HL-60 (cell line): ENCODE measurements around the gene IL11.

ENCODE experiments used
- DNase-seq, 2 experiments: peaks; one replicate each; pipeline ENCODE4 v3.0.0-alpha.2; 2010 to 2020; ENCODE audit warnings: low read depth in 1 of 2, low spot score in 1 of 2
- H3K27ac ChIP-seq: fragments of 250-450 bp; sonication (Bioruptor Pico); replicated peaks from 2 replicates; pipeline ENCODE4 v1.5.1; 2020; ENCODE audit warnings: mild to moderate bottlenecking, moderate library complexity
- H3K27me3 ChIP-seq: fragments of 250-450 bp; sonication (Bioruptor Pico); 2 replicates; pipeline ENCODE4 v1.5.1; 2021; ENCODE audit warnings: mild to moderate bottlenecking, moderate library complexity; ENCODE audit not compliant: insufficient read depth, poor library complexity, severe bottlenecking
- H3K4me3 ChIP-seq: replicated peaks from 2 replicates; pipeline ENCODE4 v1.5.1; 2011; ENCODE audit warnings: mild to moderate bottlenecking, control low read depth, low read length; ENCODE audit not compliant: insufficient read depth
- GABPA ChIP-seq: IDR thresholded peaks from 2 replicates; pipeline ENCODE4 v1.6.1; 2012; ENCODE audit warnings: low read depth
- POLR2AphosphoS5 ChIP-seq: IDR thresholded peaks from 2 replicates; pipeline ENCODE4 v1.6.1; 2012; ENCODE audit warnings: low read depth
- REST ChIP-seq: IDR thresholded peaks from 2 replicates; pipeline ENCODE4 v1.6.1; 2012; ENCODE audit warnings: low read depth; ENCODE audit not compliant: insufficient replicate concordance
- SPI1 ChIP-seq: IDR thresholded peaks from 2 replicates; pipeline ENCODE4 v1.6.1; 2012; ENCODE audit warnings: low read depth, mild to moderate bottlenecking, borderline replicate concordance
- TF ChIP-seq, protein P1 (sequence below): IDR thresholded peaks from one replicate; pipeline ENCODE4 v1.5.1; 2011; ENCODE audit warnings: low read length, control low read depth, inconsistent platforms; ENCODE audit not compliant: insufficient read depth

The IL11 gene

DNA sequence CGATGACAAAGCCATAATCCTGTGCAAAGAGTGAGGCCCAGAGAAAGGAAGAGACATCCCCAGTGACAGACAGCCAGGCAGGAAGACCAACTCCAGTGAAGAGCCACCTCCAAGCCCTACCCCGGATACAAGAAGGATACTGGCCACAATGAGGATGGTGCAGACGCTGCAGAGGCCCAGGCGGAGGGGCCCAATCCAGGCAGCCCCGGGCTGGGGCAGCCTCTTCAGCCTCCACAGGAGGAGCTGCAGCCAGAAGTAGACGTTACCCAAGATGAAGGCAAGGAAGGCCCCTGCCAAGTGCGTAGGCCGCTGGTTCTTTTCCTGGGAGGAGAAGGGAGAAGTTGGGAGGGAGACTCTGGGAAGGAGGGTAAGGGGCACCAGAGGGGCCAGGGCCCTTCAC is 53.6 kb downstream of the IL11 start:
- no peak overlapping the region for H3K4me3 ChIP-seq
- no peak for DNase-seq
- no peak overlapping the region for H3K27ac ChIP-seq
- H3K27me3 ChIP-seq = no peaks in the 10 kb centered on the region
- TF ChIP-seq, protein P1, sequence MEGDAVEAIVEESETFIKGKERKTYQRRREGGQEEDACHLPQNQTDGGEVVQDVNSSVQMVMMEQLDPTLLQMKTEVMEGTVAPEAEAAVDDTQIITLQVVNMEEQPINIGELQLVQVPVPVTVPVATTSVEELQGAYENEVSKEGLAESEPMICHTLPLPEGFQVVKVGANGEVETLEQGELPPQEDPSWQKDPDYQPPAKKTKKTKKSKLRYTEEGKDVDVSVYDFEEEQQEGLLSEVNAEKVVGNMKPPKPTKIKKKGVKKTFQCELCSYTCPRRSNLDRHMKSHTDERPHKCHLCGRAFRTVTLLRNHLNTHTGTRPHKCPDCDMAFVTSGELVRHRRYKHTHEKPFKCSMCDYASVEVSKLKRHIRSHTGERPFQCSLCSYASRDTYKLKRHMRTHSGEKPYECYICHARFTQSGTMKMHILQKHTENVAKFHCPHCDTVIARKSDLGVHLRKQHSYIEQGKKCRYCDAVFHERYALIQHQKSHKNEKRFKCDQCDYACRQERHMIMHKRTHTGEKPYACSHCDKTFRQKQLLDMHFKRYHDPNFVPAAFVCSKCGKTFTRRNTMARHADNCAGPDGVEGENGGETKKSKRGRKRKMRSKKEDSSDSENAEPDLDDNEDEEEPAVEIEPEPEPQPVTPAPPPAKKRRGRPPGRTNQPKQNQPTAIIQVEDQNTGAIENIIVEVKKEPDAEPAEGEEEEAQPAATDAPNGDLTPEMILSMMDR = no peak
- TF ChIP-seq SPI1 (no peak), REST (no peak), POLR2AphosphoS5 (no peak), GABPA (no peak)

- no peak for DNase-seq
- H3K4me3 ChIP-seq = no peak overlapping the region
- TF ChIP-seq POLR2AphosphoS5 = no peak
- no peak for TF ChIP-seq SPI1
- no peak for TF ChIP-seq REST
- TF ChIP-seq, protein P1 = no peak
- no peak for TF ChIP-seq GABPA
- no peak overlapping the region for H3K27ac ChIP-seq
- H3K27me3 ChIP-seq = no peaks in the 10 kb centered on the region
Measured at GRCh38 chr19:55315956-55316525, 54.2 kb downstream of the IL11 start.

- TF ChIP-seq GABPA (no peak), REST (no peak), SPI1 (no peak), POLR2AphosphoS5 (no peak)
- TF ChIP-seq, protein P1 = no peak
- no peak for DNase-seq
- no peaks in the 10 kb centered on the region for H3K27me3 ChIP-seq
- H3K4me3 ChIP-seq = no peak overlapping the region
- no peak overlapping the region for H3K27ac ChIP-seq
Measured at GRCh38 chr19:55314396-55314795, 55.9 kb downstream of the IL11 start.
